Cardiac muscle cell (in vitro differentiated cells and primary cell): ENCODE results near the gene C2CD2L. TPM values are rescaled to one million over a fixed set of nuclear protein-coding genes. Genes with fewer than 3 reads are reported as not detected.
"Not testable (repeated sequence)": the region's sequence is repeated elsewhere in the genome, so short reads cannot be mapped to it uniquely, and the experiment has no call there.

Experiments
- DNase-seq, 2 donors: peaks; one replicate each; pipeline versions ENCODE4 v3.0.0 to v3.0.0-alpha.2; 2010 to 2017; ENCODE audit warnings: low read depth in 1 of 2, low spot score in 1 of 2
- H3K27ac ChIP-seq: fragments of 200-600 bp; sonication (generic); 2 replicates; pipeline ENCODE4 v1.5.1; 2016
- H3K27me3 ChIP-seq: fragments of 200-600 bp; sonication (generic); 2 replicates; pipeline ENCODE4 v1.6.0; 2016; ENCODE audit warnings: control low read depth
- H3K36me3 ChIP-seq: fragments of 200-600 bp; sonication (generic); 2 replicates; pipeline ENCODE4 v1.5.1; 2016; ENCODE audit warnings: control low read depth
- H3K4me1 ChIP-seq: fragments of 200-600 bp; sonication (generic); 2 replicates; pipeline ENCODE4 v1.8.1; 2017; ENCODE audit warnings: low read depth, mild to moderate bottlenecking, mixed run types
- H3K4me3 ChIP-seq: fragments of 200-600 bp; sonication (generic); 2 replicates; pipeline ENCODE4 v1.5.1; 2016; ENCODE audit warnings: mild to moderate bottlenecking
- H3K9me3 ChIP-seq: fragments of 200-600 bp; sonication (generic); 2 replicates; pipeline ENCODE4 v1.5.1; 2017; ENCODE audit warnings: low read depth, mild to moderate bottlenecking, control low read depth
- CTCF ChIP-seq: IDR thresholded peaks from 2 replicates; pipeline ENCODE4 v1.5.1; 2012; ENCODE audit warnings: low read depth, mild to moderate bottlenecking, low read length
- polyA plus RNA-seq: library from polyadenylated mRNA; unstranded; fragments of >200 nt; fragmentation: Nextera tagmentation; extraction: Ambion mirVana; gene quantifications from 2 replicates; pipeline ENCODE4 v1.2.1, GENCODE V29; 2016
- total RNA-seq: library from RNA; depleted of rRNA; stranded (reverse); fragments of >200 nt; gene quantifications from 2 replicates; pipeline ENCODE4 v1.2.3, GENCODE V29; 2016

Gene C2CD2L
- total RNA-seq: 16.4 and 20.8 TPM in 2 replicates
- 11.1 and 14.8 TPM in 2 replicates for polyA plus RNA-seq

GRCh38 chr11:119106564-119107537, at the start of gene C2CD2L:
TSS of gene C2CD2L (plus strand) at chr11:119107344. CDS start at chr11:119107742, 398 bp downstream.
- H3K36me3 ChIP-seq: no peaks in the 10 kb centered on the region
- H3K4me1 ChIP-seq: peaks cover 5% of the 10 kb centered on the region
- peak within 1 kb of the TSS; percentile 90 for H3K4me3 ChIP-seq
- TF ChIP-seq CTCF: no peak
- no peaks in the 10 kb centered on the region for H3K9me3 ChIP-seq
- DNase-seq: peak; percentile 91 to 95
- H3K27ac ChIP-seq: peak within 1 kb of the TSS; percentile 38
- H3K27me3 ChIP-seq: no peaks in the 10 kb centered on the region

GRCh38 chr11:119059128-119059527, 48.0 kb upstream of the C2CD2L start:
- not testable (repeated sequence) for H3K4me3 ChIP-seq, H3K27me3 ChIP-seq, H3K4me1 ChIP-seq, DNase-seq, H3K36me3 ChIP-seq, H3K27ac ChIP-seq, H3K9me3 ChIP-seq

GRCh38 chr11:119061256-119061655, 45.9 kb upstream of the C2CD2L start:
- DNase-seq: no peak
- Histone ChIP-seq H3K27ac (no peak overlapping the region), H3K9me3 (no peaks in the 10 kb centered on the region), H3K36me3 (no peaks in the 10 kb centered on the region), H3K4me3 (no peak overlapping the region), H3K27me3 (no peaks in the 10 kb centered on the region), H3K4me1 (peaks cover under 1% of the 10 kb centered on the region)
- no peak for TF ChIP-seq CTCF

- no peak for TF ChIP-seq CTCF
- Histone ChIP-seq H3K27me3 (no peaks in the 10 kb centered on the region), H3K36me3 (no peaks in the 10 kb centered on the region), H3K9me3 (no peaks in the 10 kb centered on the region), H3K27ac (no peak overlapping the region), H3K4me1 (peaks cover 3% of the 10 kb centered on the region), H3K4me3 (no peak overlapping the region)
- peak in 1 of 2 donors; percentile 73 for DNase-seq
These were observed 44.4 kb upstream of the C2CD2L start for GRCh38 chr11:119062779-119063178.

- Histone ChIP-seq H3K27me3 (no peaks in the 10 kb centered on the region), H3K9me3 (no peaks in the 10 kb centered on the region), H3K4me3 (no peak overlapping the region), H3K27ac (no peak overlapping the region), H3K4me1 (peaks cover 3% of the 10 kb centered on the region), H3K36me3 (peaks cover 4% of the 10 kb centered on the region)
- peak; percentile 48 for TF ChIP-seq CTCF
- peak in 1 of 2 donors; percentile 45 for DNase-seq
These were observed 41.8 kb upstream of the C2CD2L start for GRCh38 chr11:119065369-119065768.
